ENCODE results near the gene ATP6V0C.
A peak's percentile ranks its signal among the peaks of the same experiment; 100 is the strongest.

ATP6V0C gene

GRCh38 chr16:2505695-2506094 lies 8.1 kb upstream of the ATP6V0C start:
- Histone ChIP-seq H3K27ac (ENCODE audit: low read length) (no peak overlapping the region), H3K9me3 (ENCODE audit: control insufficient read depth in 1 of 2, low read length in 2 of 2) (no peaks in the 10 kb centered on the region), H3K4me3 (ENCODE audit: low read depth in 1 of 2, low read length in 2 of 2) (no peak overlapping the region), H3K36me3 (ENCODE audit: control insufficient read depth in 1 of 2, insufficient read depth in 2 of 2, low read length in 2 of 2) (no peaks in the 10 kb centered on the region), H3K27me3 (ENCODE audit: low read depth, low read length) (no peaks in the 10 kb centered on the region), H3K4me1 (ENCODE audit: control insufficient read depth in 1 of 2, insufficient read depth in 2 of 2, low read length in 2 of 2) (peaks cover 4 to 21% of the 10 kb centered on the region in 2 donors)

- Histone ChIP-seq H3K27me3 (ENCODE audit: low read depth, low read length) (no peaks in the 10 kb centered on the region), H3K27ac (ENCODE audit: low read length) (peak overlapping the region; percentile 56), H3K4me1 (ENCODE audit: control insufficient read depth in 1 of 2, insufficient read depth in 2 of 2, low read length in 2 of 2) (peaks cover 0 to 7% of the 10 kb centered on the region in 2 donors), H3K9me3 (ENCODE audit: control insufficient read depth in 1 of 2, low read length in 2 of 2) (no peaks in the 10 kb centered on the region), H3K4me3 (ENCODE audit: low read depth in 1 of 2, low read length in 2 of 2) (no peak overlapping the region), H3K36me3 (ENCODE audit: control insufficient read depth in 1 of 2, insufficient read depth in 2 of 2, low read length in 2 of 2) (no peaks in the 10 kb centered on the region)
These were observed 6.6 kb upstream of the ATP6V0C start for GRCh38 chr16:2507052-2507659.

- peaks cover 0 to 9% of the 10 kb centered on the region in 2 donors for H3K4me1 ChIP-seq (ENCODE audit: control insufficient read depth in 1 of 2, insufficient read depth in 2 of 2, low read length in 2 of 2)
- peak overlapping the region; percentile 56 for H3K27ac ChIP-seq (ENCODE audit: low read length)
- H3K27me3 ChIP-seq (ENCODE audit: low read depth, low read length) = no peaks in the 10 kb centered on the region
- H3K9me3 ChIP-seq (ENCODE audit: control insufficient read depth in 1 of 2, low read length in 2 of 2) = no peaks in the 10 kb centered on the region
- no peak overlapping the region for H3K4me3 ChIP-seq (ENCODE audit: low read depth in 1 of 2, low read length in 2 of 2)
- H3K36me3 ChIP-seq (ENCODE audit: control insufficient read depth in 1 of 2, insufficient read depth in 2 of 2, low read length in 2 of 2) = no peaks in the 10 kb centered on the region
These were observed 6.1 kb upstream of the ATP6V0C start for GRCh38 chr16:2507665-2508064.

- Histone ChIP-seq H3K9me3 (ENCODE audit: control insufficient read depth in 1 of 2, low read length in 2 of 2) (no peaks in the 10 kb centered on the region), H3K27ac (ENCODE audit: low read length) (no peak overlapping the region), H3K27me3 (ENCODE audit: low read depth, low read length) (no peaks in the 10 kb centered on the region), H3K4me1 (ENCODE audit: control insufficient read depth in 1 of 2, insufficient read depth in 2 of 2, low read length in 2 of 2) (peaks cover 0 to 11% of the 10 kb centered on the region in 2 donors), H3K4me3 (ENCODE audit: low read depth in 1 of 2, low read length in 2 of 2) (no peak overlapping the region), H3K36me3 (ENCODE audit: control insufficient read depth in 1 of 2, insufficient read depth in 2 of 2, low read length in 2 of 2) (no peaks in the 10 kb centered on the region)
These were observed 4.9 kb upstream of the ATP6V0C start for GRCh38 chr16:2508722-2509400.

GRCh38 chr16:2511128-2511800 lies 2.5 kb upstream of the ATP6V0C start:
- Histone ChIP-seq H3K4me1 (ENCODE audit: control insufficient read depth in 1 of 2, insufficient read depth in 2 of 2, low read length in 2 of 2) (peaks cover 9 to 26% of the 10 kb centered on the region in 2 donors), H3K36me3 (ENCODE audit: control insufficient read depth in 1 of 2, insufficient read depth in 2 of 2, low read length in 2 of 2) (no peaks in the 10 kb centered on the region), H3K4me3 (ENCODE audit: low read depth in 1 of 2, low read length in 2 of 2) (no peak overlapping the region), H3K9me3 (ENCODE audit: control insufficient read depth in 1 of 2, low read length in 2 of 2) (no peaks in the 10 kb centered on the region), H3K27me3 (ENCODE audit: low read depth, low read length) (no peaks in the 10 kb centered on the region), H3K27ac (ENCODE audit: low read length) (no peak overlapping the region)

- H3K27me3 ChIP-seq (ENCODE audit: low read depth, low read length) = no peaks in the 10 kb centered on the region
These were observed 1.6 kb upstream of the ATP6V0C start for GRCh38 chr16:2511996-2512734.

GRCh38 chr16:2512735-2513404 lies 882 bp upstream of the ATP6V0C start:
- Histone ChIP-seq H3K9me3 (ENCODE audit: control insufficient read depth in 1 of 2, low read length in 2 of 2) (no peaks in the 10 kb centered on the region), H3K4me3 (ENCODE audit: low read depth in 1 of 2, low read length in 2 of 2) (peak overlapping the region; percentile 14 to 62), H3K4me1 (ENCODE audit: control insufficient read depth in 1 of 2, insufficient read depth in 2 of 2, low read length in 2 of 2) (peaks cover 17 to 41% of the 10 kb centered on the region in 2 donors), H3K36me3 (ENCODE audit: control insufficient read depth in 1 of 2, insufficient read depth in 2 of 2, low read length in 2 of 2) (no peaks in the 10 kb centered on the region), H3K27ac (ENCODE audit: low read length) (no peak overlapping the region), H3K27me3 (ENCODE audit: low read depth, low read length) (no peaks in the 10 kb centered on the region)

More at GRCh38 chr16:2511996-2512734, 1.6 kb upstream of the ATP6V0C start:
- peaks cover 17 to 35% of the 10 kb centered on the region in 2 donors for H3K4me1 ChIP-seq (ENCODE audit: control insufficient read depth in 1 of 2, insufficient read depth in 2 of 2, low read length in 2 of 2)
- H3K27ac ChIP-seq (ENCODE audit: low read length) = no peak overlapping the region
- H3K4me3 ChIP-seq (ENCODE audit: low read depth in 1 of 2, low read length in 2 of 2) = no peak overlapping the region
- no peaks in the 10 kb centered on the region for H3K36me3 ChIP-seq (ENCODE audit: control insufficient read depth in 1 of 2, insufficient read depth in 2 of 2, low read length in 2 of 2)
- H3K9me3 ChIP-seq (ENCODE audit: control insufficient read depth in 1 of 2, low read length in 2 of 2) = no peaks in the 10 kb centered on the region

GRCh38 chr16:2514333-2515179 lies 804 bp downstream of the ATP6V0C start:
- no peaks in the 10 kb centered on the region for H3K36me3 ChIP-seq (ENCODE audit: control insufficient read depth in 1 of 2, insufficient read depth in 2 of 2, low read length in 2 of 2)
- H3K9me3 ChIP-seq (ENCODE audit: control insufficient read depth in 1 of 2, low read length in 2 of 2) = no peaks in the 10 kb centered on the region
- no peaks in the 10 kb centered on the region for H3K27me3 ChIP-seq (ENCODE audit: low read depth, low read length)
- H3K4me3 ChIP-seq (ENCODE audit: low read depth in 1 of 2, low read length in 2 of 2) = peak overlapping the region; percentile 80 to 93
- peaks cover 28 to 58% of the 10 kb centered on the region in 2 donors for H3K4me1 ChIP-seq (ENCODE audit: control insufficient read depth in 1 of 2, insufficient read depth in 2 of 2, low read length in 2 of 2)
- H3K27ac ChIP-seq (ENCODE audit: low read length) = peak overlapping the region; percentile 90

- H3K27ac ChIP-seq (ENCODE audit: low read length) = peak overlapping the region; percentile 90
- H3K4me1 ChIP-seq (ENCODE audit: control insufficient read depth in 1 of 2, insufficient read depth in 2 of 2, low read length in 2 of 2) = peaks cover 28 to 61% of the 10 kb centered on the region in 2 donors
- peak overlapping the region; percentile 80 to 93 for H3K4me3 ChIP-seq (ENCODE audit: low read depth in 1 of 2, low read length in 2 of 2)
- H3K36me3 ChIP-seq (ENCODE audit: control insufficient read depth in 1 of 2, insufficient read depth in 2 of 2, low read length in 2 of 2) = no peaks in the 10 kb centered on the region
- no peaks in the 10 kb centered on the region for H3K27me3 ChIP-seq (ENCODE audit: low read depth, low read length)
- no peaks in the 10 kb centered on the region for H3K9me3 ChIP-seq (ENCODE audit: control insufficient read depth in 1 of 2, low read length in 2 of 2)
These were observed 1.6 kb downstream of the ATP6V0C start for GRCh38 chr16:2515180-2515851.
